ENCODE results near the gene ATXN1L.

DNA sequence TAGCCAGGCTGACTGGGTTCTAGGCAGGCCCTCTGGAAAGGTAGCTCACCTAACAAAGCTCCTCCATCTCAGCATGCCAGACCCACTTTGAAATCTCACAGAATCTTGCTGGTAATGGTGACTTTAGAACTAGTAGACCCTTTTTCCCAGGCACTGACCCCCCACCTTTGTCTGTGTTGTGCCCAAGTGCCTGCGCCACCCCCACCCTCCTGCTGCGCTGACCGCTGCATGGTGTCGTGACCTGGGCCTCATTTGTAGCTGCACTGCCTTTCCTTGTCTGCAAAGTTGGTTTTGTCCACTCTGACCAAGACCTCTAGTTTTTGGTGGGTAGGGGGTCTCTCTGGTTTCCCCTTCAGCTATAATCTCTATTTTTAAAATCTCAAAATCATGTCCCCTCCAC lies 6.8 kb downstream of the ATXN1L start:
- no peak for TF ChIP-seq CTCF (IDR thresholded peaks at IDR 0.05; ENCODE audit: low read depth, low read length, poor library complexity, severe bottlenecking)
- TF ChIP-seq EZH2phosphoT487 (IDR thresholded peaks at IDR 0.05; ENCODE audit: borderline replicate concordance, low read length), result no peak
